T-helper 17 cell (primary cell): ENCODE measurements around the gene NDUFAF2. TPM values are rescaled to one million over a fixed set of nuclear protein-coding genes. Genes with fewer than 3 reads are reported as not detected.

Experiments used
- ATAC-seq: fragments of 150-1000 bp; cut with Tn5 transposase; 2 replicates; pipeline ENCODE4 v1.10.0; 2021; ENCODE audit warnings: mild to moderate bottlenecking, moderate library complexity
- DNase-seq, 3 donors: peaks; one replicate each; pipeline versions ENCODE4 v3.0.0 to v3.0.0-alpha.2; 2020 to 2021
- H3K9me3 ChIP-seq: one replicate; pipeline ENCODE4 v1.7.0; 2013; ENCODE audit warnings: low read length, mild to moderate bottlenecking; ENCODE audit not compliant: control insufficient read depth, poor library complexity, severe bottlenecking
- H3K27ac Mint-ChIP-seq: one replicate; pipeline ENCODE4 v1.8.0; 2022; ENCODE audit warnings: mild to moderate bottlenecking, moderate library complexity, mixed read lengths
- H3K27me3 Mint-ChIP-seq: one replicate; pipeline ENCODE4 v1.8.0; 2022; ENCODE audit warnings: mixed read lengths
- H3K36me3 Mint-ChIP-seq: one replicate; pipeline ENCODE4 v1.8.0; 2022; ENCODE audit warnings: low read depth, mixed read lengths
- H3K4me1 Mint-ChIP-seq: one replicate; pipeline ENCODE4 v1.8.0; 2022; ENCODE audit warnings: mild to moderate bottlenecking, mixed read lengths
- H3K4me3 Mint-ChIP-seq: one replicate; pipeline ENCODE4 v1.8.0; 2022; ENCODE audit warnings: mild to moderate bottlenecking, moderate library complexity, mixed read lengths
- total RNA-seq, 4 donors: library from RNA in 2 of 4; stranded (reverse) in 2 of 4; gene quantifications; one replicate each; pipeline ENCODE4 v1.2.3 and lab custom pipeline; 2022 to 2026

Gene NDUFAF2
- total RNA-seq, 2 donors from 2014 or later, result 10.5 to 14.5 TPM

- DNase-seq (no peak), ATAC-seq (no peak)
- H3K4me3 Mint-ChIP-seq, result no peak overlapping the region
- no peaks in the 10 kb centered on the region for H3K36me3 Mint-ChIP-seq
- H3K9me3 ChIP-seq, result no peaks in the 10 kb centered on the region
- peaks cover 24% of the 10 kb centered on the region for H3K4me1 Mint-ChIP-seq
- H3K27ac Mint-ChIP-seq, result peak overlapping the region; percentile 97
- no peaks in the 10 kb centered on the region for H3K27me3 Mint-ChIP-seq
Observed at GRCh38 chr5:61160497-61160896, 215.5 kb downstream of the NDUFAF2 start.

GRCh38 chr5:61162010-61162831, 217.2 kb downstream of the NDUFAF2 start, which contains the start of gene SMIM15:
Gene SMIM15 (minus strand): TSS chr5:61162468. CDS start chr5:61160171, 2,297 bp downstream.
- H3K36me3 Mint-ChIP-seq, result no peaks in the 10 kb centered on the region

GRCh38 chr5:61162832-61163567, 218.0 kb downstream of the NDUFAF2 start:
- H3K9me3 ChIP-seq, result no peaks in the 10 kb centered on the region
- no peaks in the 10 kb centered on the region for H3K27me3 Mint-ChIP-seq
- H3K4me3 Mint-ChIP-seq, result peak overlapping the region; percentile 97
- ATAC-seq (no peak), DNase-seq (no peak)
- H3K27ac Mint-ChIP-seq, result peak overlapping the region; percentile 97
- H3K36me3 Mint-ChIP-seq, result no peaks in the 10 kb centered on the region
- H3K4me1 Mint-ChIP-seq, result peaks cover 24% of the 10 kb centered on the region

More at GRCh38 chr5:61162010-61162831, 217.2 kb downstream of the NDUFAF2 start, which contains the start of gene SMIM15:
- Mint-ChIP-seq H3K27ac (peak within 1 kb of the TSS; percentile 97), H3K27me3 (no peaks in the 10 kb centered on the region), H3K4me3 (peak within 1 kb of the TSS; percentile 97), H3K4me1 (peaks cover 24% of the 10 kb centered on the region)
- ATAC-seq, result peak; percentile 90
- DNase-seq, result peak; percentile 51 to 59 (median 53)
- H3K9me3 ChIP-seq, result no peaks in the 10 kb centered on the region

- H3K4me3 Mint-ChIP-seq, result no peak overlapping the region
- peaks cover 21% of the 10 kb centered on the region for H3K4me1 Mint-ChIP-seq
- ATAC-seq (no peak), DNase-seq (no peak)
- H3K27ac Mint-ChIP-seq, result no peak overlapping the region
- no peaks in the 10 kb centered on the region for H3K9me3 ChIP-seq
- no peaks in the 10 kb centered on the region for H3K27me3 Mint-ChIP-seq
- no peaks in the 10 kb centered on the region for H3K36me3 Mint-ChIP-seq
Observed at GRCh38 chr5:61163905-61164304, 218.9 kb downstream of the NDUFAF2 start.

GRCh38 chr5:61167382-61167781, 222.4 kb downstream of the NDUFAF2 start:
- no peaks in the 10 kb centered on the region for H3K36me3 Mint-ChIP-seq
- DNase-seq (no peak), ATAC-seq (no peak)
- peaks cover 6% of the 10 kb centered on the region for H3K4me1 Mint-ChIP-seq
- H3K9me3 ChIP-seq, result no peaks in the 10 kb centered on the region
- no peak overlapping the region for H3K27ac Mint-ChIP-seq
- H3K4me3 Mint-ChIP-seq, result no peak overlapping the region
- no peaks in the 10 kb centered on the region for H3K27me3 Mint-ChIP-seq

GRCh38 chr5:61168951-61169350, 223.9 kb downstream of the NDUFAF2 start:
- H3K4me1 Mint-ChIP-seq, result no peaks in the 10 kb centered on the region

GRCh38 chr5:61171479-61171878, 226.5 kb downstream of the NDUFAF2 start:
- Mint-ChIP-seq H3K27me3 (peaks cover under 1% of the 10 kb centered on the region), H3K4me1 (no peaks in the 10 kb centered on the region), H3K27ac (no peak overlapping the region), H3K4me3 (no peak overlapping the region), H3K36me3 (no peaks in the 10 kb centered on the region)
- ATAC-seq (no peak), DNase-seq (no peak)
- H3K9me3 ChIP-seq, result no peaks in the 10 kb centered on the region

More at GRCh38 chr5:61168951-61169350, 223.9 kb downstream of the NDUFAF2 start:
- no peaks in the 10 kb centered on the region for H3K9me3 ChIP-seq
- Mint-ChIP-seq H3K27me3 (no peaks in the 10 kb centered on the region), H3K36me3 (no peaks in the 10 kb centered on the region), H3K4me3 (no peak overlapping the region), H3K27ac (no peak overlapping the region)
- no peak for DNase-seq
- no peak for ATAC-seq

GRCh38 chr5:61176631-61177030, 231.6 kb downstream of the NDUFAF2 start:
- Mint-ChIP-seq H3K27me3 (peaks cover 8% of the 10 kb centered on the region), H3K36me3 (no peaks in the 10 kb centered on the region), H3K27ac (no peak overlapping the region), H3K4me1 (peaks cover 2% of the 10 kb centered on the region), H3K4me3 (no peak overlapping the region)
- DNase-seq, result no peak
- ATAC-seq, result no peak
- no peaks in the 10 kb centered on the region for H3K9me3 ChIP-seq

- H3K4me1 Mint-ChIP-seq, result peaks cover 2% of the 10 kb centered on the region
- ATAC-seq, result no peak
- no peak overlapping the region for H3K4me3 Mint-ChIP-seq
- H3K27ac Mint-ChIP-seq, result no peak overlapping the region
- DNase-seq, result no peak
- no peaks in the 10 kb centered on the region for H3K9me3 ChIP-seq
- no peaks in the 10 kb centered on the region for H3K36me3 Mint-ChIP-seq
- H3K27me3 Mint-ChIP-seq, result peaks cover 12% of the 10 kb centered on the region
Observed at GRCh38 chr5:61177070-61177469, 232.1 kb downstream of the NDUFAF2 start.

- H3K36me3 Mint-ChIP-seq, result no peaks in the 10 kb centered on the region
Observed at GRCh38 chr5:61177716-61178115, 232.7 kb downstream of the NDUFAF2 start.

GRCh38 chr5:61178702-61179101, 233.7 kb downstream of the NDUFAF2 start:
- no peaks in the 10 kb centered on the region for H3K36me3 Mint-ChIP-seq
- H3K9me3 ChIP-seq, result no peaks in the 10 kb centered on the region
- DNase-seq (no peak), ATAC-seq (no peak)
- no peak overlapping the region for H3K4me3 Mint-ChIP-seq
- H3K4me1 Mint-ChIP-seq, result peaks cover 2% of the 10 kb centered on the region
- no peak overlapping the region for H3K27ac Mint-ChIP-seq
- peaks cover 13% of the 10 kb centered on the region for H3K27me3 Mint-ChIP-seq

More at GRCh38 chr5:61177716-61178115, 232.7 kb downstream of the NDUFAF2 start:
- peaks cover 2% of the 10 kb centered on the region for H3K4me1 Mint-ChIP-seq
- H3K27me3 Mint-ChIP-seq, result peaks cover 13% of the 10 kb centered on the region
- no peaks in the 10 kb centered on the region for H3K9me3 ChIP-seq
- ATAC-seq (no peak), DNase-seq (no peak)
- H3K27ac Mint-ChIP-seq, result no peak overlapping the region
- H3K4me3 Mint-ChIP-seq, result no peak overlapping the region

GRCh38 chr5:61180886-61181285, 235.9 kb downstream of the NDUFAF2 start:
- H3K4me1 Mint-ChIP-seq, result peaks cover 2% of the 10 kb centered on the region
- no peak for ATAC-seq
- H3K4me3 Mint-ChIP-seq, result no peak overlapping the region

GRCh38 chr5:61182449-61182848, 237.4 kb downstream of the NDUFAF2 start:
- Mint-ChIP-seq H3K27ac (no peak overlapping the region), H3K4me3 (no peak overlapping the region), H3K4me1 (peaks cover 2% of the 10 kb centered on the region), H3K36me3 (no peaks in the 10 kb centered on the region), H3K27me3 (peaks cover 9% of the 10 kb centered on the region)
- DNase-seq (no peak), ATAC-seq (no peak)
- no peaks in the 10 kb centered on the region for H3K9me3 ChIP-seq

More at GRCh38 chr5:61180886-61181285, 235.9 kb downstream of the NDUFAF2 start:
- DNase-seq, result no peak
- no peaks in the 10 kb centered on the region for H3K36me3 Mint-ChIP-seq
- H3K27me3 Mint-ChIP-seq, result peaks cover 13% of the 10 kb centered on the region
- no peak overlapping the region for H3K27ac Mint-ChIP-seq
- no peaks in the 10 kb centered on the region for H3K9me3 ChIP-seq
